GM18867 (cell line): ENCODE results near the gene PDE11A.

Experiments
- ATAC-seq: cut with Tn5 transposase; IDR thresholded peaks from one replicate; pipeline ENCODE4 v1.9.1; 2021; ENCODE audit warnings: mild to moderate bottlenecking, moderate library complexity; ENCODE audit not compliant: unreplicated experiment

PDE11A gene

DNA sequence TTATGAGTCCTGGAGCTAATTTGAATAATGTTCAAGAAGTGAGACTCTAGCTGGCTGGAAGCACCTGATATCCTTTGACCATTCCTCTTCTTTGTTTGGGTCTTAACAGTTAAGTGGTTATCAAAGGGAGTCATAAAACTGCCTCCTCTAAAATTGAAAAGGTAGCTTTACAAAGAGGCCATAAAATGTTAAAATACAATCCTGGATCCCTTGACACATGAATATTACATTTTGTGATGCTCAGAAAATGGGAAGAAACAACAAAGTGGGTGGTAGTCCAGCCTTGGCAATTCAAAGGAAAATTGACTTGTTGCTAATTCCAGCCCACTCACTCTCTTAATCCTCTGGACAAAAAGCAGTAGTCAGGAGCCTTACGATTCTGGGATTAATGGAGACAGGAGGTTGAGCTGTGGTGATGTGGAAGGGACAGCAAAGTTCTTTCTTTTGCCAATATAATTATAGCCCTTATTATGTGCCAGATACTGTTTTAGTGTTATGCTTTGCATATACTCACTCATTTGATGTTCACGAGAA is 339.2 kb downstream of the PDE11A start:
- ATAC-seq, result no peak

DNA sequence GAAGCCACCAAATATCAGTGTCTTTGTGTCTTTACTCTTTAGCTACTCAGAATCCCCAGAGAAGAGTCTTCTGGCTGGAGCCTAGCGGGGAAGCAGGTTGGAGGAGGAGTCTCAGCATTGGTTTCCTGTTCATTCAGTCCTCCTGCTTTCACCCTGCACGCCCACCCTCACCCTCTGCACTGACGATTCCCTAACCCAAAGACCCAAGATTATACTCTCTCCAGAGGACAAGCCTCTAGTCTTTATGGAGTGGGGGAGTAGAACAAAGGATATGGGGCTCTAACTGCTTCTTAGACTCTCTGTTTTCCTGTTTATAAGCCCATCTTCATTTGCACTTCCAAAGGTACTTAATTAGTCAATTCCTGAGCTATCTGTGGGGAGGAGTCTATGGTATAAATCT is 341.2 kb downstream of the PDE11A start:
- ATAC-seq, result no peak

DNA sequence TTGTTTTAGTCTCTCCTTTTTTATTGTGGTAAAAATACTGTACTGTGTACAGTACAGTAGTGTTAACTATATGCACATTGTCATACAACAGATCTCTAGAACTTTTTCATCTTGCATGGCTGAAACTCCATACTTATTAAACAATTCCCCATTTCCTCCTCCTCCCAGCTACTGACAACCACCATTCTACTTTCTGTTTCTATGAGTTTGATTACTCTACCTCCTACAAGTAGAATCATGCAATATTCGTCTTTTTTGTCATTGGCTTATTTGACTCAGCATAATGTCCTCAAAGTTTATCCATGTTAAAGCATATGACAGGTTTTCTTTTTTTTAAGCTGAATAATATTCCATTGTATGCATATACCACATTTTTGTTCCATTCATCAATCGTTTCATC is 341.8 kb downstream of the PDE11A start:
- no peak for ATAC-seq

DNA sequence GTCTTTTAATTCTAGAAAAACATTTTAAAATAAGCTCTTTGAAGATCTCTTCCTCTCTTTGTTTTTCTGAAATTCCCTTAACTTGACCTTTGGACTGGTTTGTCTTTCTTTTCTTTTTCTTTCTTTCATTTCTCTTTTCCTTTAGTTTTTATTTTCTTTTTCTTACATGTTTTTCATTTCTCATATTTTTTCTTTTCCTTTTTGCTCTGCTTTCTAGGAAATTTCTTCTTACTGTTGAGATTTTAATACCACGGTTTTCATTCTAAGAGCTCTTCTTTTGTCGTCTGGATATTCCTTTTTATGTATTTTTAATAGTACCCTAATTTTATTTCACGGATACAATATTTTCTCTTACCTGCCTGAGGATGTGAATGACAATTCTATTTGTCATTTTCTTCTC is 342.2 kb downstream of the PDE11A start:
- ATAC-seq, result no peak

DNA sequence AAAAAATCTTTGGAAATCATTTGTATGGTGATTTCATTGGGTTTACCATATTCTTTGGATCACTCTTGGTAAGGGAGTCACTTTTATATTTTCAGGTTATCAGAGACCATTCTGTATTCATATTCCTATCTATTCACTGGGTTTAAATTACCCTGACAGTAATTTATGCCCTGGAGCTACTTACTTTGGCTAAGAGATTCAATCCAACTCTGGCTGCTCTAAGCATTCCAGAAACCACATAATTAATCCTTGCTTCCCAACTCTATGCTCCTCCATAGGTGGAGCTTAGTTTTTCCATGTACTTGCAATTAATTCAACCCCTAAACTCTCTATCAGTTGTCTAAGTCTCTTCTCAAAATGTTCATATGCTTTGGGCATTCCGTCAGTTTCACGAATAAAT is 343.7 kb downstream of the PDE11A start:
- ATAC-seq, result no peak

DNA sequence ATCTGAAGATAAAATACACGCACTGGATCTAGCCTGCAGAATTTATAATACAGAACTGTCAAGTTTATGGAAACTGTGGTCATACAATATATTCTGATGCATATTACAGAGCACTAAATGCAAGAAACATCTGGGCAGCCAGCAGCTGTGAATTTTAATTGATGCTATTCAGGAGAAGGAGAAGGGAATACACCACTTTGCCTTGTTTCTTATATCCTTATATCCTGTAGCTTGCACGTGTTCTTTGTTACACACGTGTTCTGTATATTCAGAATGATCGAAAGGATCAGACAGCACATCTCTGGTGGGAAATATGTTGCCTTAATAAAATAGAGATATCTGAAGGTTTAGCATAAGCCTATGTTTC is 344.2 kb downstream of the PDE11A start:
- ATAC-seq, result no peak

DNA sequence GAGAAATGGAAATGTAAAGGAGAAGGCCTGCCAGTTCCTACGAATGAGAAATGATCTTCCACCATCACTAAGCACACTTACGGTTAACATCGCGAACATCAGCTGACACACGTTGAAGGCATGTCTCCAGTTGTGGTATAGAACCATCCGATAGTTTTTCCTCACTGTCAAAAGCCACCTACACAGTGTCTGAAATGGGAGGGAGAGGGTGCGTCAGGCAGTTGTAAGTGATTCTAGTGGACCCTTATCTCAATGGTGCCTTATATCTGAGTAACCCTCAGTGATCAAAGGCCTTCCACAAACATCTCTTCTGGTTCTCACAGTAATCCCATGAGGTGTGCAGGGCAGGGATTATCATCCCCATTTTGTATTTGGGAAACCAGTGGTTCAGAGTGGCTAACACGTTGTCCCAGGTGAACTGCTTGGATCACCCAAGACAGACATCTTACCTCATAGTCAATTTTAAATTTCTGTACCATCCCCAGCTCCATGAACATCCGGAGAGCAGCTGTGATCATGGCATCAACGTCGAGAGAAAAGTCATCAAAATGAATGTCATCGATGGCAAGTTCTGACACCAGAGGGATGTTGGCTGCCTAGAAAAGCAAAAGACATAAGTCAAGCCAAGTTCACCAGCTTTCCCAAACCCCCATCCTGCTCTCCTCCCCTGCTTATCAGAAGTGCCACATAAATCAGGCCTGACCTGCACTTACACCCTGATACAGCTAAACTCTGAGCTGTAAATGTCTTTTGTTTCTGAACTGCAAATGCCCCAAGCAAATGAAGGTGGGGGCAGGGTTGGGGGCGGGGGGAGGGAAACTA is 344.8 kb downstream of the PDE11A start:
- no peak for ATAC-seq

DNA sequence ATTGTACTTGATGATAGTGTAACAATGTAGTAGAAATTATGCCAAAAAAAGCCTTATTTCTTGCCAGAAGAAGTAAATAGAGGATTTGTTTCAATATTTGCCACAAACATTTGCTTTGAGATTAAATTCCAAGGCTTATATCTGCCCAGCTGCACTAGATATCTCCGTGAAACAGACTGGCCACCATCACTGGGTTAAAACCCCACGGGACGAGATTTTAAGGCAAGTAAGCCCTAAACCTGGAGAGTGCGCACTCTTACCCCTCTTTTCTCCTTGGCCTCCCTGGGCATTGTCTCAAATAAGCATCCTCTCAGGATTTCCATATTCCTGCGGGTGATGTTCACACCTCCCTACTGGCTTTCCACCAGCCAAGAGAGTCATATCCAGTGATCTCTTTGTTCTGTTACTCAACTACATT is 345.6 kb downstream of the PDE11A start:
- no peak for ATAC-seq

DNA sequence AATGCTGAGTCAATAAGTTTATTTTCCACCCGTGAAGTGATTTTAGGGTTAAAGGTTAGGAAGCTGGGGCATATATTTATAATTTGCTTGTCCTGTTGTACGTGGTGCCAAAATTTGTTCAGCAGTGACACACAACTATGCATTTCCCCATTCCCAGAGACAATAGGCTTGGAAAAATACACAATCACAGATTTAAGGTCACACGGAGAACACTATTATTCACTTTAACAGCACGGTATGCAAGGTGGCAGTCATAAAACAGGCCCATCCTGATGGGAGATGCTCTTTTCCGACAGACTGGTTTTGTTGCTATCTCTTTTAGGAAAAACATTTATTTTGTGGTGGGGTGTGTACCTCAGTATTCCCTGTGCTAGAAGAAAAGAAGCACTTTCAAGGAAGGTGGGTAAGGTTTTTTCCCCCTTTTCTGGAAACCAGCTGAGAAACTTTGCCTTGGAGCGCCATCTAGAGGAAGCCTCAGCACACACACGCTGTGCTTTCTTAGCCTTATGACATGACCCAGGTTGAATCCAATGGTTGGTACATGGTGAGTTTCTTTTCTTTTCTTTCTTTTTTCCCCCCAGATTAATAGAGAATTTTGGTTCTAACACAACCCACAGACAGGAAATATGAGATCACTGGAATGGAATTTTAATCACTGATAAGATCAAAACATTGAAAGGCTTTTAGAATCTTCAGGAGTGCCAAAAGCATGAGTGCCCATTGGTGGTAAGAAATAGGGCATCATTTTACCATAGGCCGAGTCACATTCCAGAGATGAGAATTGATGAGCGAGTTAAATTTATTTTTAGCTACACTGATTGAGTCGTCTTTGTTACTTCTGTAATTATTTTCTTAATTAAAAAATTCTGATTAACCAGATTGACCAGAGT is 347.9 kb downstream of the PDE11A start:
- peak; percentile 73 for ATAC-seq

DNA sequence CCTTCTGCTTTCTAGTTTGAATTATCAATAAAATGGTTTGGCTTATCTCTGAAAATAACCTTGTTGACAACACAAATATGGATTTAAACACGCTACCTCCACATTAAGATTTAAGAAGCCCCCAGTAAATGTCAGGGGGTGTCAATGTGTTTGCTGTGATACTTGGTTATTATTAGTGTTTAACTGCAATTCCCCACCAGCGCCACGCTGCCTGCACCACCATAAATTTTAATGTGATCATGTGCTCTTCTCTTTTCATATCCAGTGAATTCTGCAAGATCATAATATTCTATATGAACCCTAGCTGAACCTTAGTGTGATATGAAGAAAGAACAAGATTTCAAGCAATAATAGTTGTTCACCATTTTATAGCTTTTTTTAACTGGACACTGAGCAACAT is 349.3 kb downstream of the PDE11A start:
- ATAC-seq, result no peak

DNA sequence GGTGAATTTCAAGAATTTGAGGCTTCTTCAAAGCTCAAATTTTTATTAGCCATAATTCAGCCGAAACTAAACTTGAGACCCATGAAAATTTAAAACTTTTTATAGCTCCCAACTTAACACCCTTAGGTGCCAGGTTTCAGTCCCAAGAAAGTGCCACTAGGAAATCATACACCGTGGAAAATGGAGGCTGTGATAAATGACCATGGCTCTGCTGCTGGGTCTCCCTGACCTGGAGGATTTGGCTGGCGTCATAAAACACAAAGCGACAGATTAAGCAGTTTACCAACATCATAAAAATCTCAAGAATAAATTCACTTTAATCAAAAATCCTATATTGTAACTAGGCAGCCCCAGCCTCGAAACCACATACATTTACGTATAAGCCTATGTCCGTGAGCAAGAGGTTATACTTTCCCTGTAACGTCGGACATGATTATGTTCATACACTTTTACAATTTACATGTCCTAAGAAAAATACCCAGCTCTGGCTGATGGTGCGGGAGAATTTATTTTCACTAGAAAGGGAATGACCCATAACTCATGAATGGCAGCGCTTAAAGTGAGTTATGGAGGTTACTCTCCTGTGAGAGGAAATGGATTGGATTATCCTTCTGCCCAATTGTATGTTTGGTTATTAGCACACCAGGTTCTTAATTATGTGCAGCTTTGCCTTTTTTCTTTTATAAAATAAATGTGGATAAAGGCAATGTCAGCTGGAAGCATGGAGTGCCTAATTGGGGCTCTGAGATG is 350.6 kb downstream of the PDE11A start:
- ATAC-seq, result no peak

DNA sequence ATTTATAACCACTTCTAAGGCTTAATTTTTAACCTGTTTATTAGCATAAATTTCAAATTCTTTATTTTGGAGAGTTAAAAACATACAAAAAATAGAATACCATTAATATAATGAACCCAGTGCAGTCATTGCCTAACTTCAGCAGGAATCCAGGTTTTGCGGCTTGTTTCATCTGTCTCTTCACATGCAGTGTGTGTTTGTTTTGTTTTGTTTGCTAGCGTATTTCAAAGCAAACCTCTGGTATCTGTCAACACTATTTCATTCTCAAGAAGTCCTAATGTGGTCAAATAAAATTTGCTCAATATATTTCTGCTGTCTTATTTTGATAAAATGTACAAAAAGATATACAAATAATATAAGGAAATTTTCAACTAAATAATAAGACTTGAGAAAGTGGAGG is 351.5 kb downstream of the PDE11A start:
- no peak for ATAC-seq

DNA sequence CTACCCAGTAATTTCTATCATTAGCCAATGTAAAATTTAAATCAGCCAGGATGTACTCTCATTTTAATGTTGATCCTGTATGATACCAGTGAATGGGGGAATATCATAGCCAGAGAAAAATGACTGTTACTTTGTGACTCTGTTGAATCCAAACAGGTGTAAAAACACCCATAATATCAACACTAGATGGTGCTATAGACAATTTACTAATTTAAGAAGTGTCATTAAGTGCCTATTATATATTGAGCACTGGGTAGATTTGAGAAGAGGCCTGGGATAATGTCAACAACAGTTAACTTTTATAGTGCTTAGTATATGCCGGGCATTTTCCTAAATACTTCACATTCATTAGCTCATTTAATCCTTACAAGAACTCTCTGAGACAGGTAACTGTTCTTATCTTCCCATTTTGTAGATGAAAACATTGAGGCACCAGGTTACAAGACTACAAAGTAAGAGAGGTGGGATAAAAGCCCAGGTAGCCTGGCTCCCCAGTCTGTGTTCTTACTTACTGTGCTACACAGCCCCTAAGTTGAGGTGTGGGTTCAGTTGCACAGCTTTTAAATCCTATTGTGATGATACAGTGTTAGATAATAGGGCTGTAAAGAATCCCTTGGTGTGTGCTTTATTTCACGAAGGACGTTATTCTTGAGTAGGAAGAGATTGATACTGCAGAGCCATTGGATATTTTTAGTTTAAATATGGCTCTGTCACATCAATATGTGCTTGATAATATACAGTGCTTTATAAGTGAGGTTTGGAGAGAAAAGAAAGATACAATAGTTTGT is 354.6 kb downstream of the PDE11A start:
- ATAC-seq, result no peak

DNA sequence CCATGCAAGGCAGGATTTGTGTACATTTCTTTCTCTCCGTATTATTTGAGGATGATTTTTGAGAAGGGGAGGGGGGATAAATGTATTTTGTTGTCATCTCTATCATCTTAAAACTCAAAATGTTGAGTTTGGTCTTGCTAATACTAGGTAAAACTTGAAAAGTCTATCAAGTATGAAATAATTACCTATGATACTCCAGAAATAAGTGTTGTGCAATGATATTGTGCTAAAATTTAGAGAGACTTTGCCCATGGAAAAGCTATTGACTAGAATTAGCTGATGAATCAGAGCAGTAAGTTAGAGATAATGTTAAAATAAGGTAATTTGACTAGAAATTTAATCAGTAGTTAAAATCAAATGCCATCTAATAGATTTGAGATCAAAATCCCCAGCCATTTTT is 356.1 kb downstream of the PDE11A start:
- ATAC-seq, result no peak

DNA sequence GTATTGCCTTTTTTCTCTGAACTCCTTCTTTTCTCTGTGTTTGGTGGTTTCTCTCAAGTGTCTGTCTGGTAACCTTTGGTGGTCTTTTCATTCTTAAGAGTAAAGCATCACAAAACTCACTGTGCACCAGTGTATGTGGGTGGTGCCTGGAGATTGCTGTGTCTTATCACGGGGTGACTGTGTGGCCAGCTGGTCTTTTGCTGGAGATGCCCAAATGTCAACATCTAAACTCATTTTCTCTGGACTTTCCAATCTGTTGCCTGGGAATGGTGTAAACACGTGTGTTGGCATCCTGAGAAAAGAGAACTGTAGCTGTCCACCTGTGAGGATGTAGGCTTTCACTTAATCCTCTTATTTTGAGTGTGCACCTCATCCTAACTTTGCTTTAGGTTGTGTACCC is 356.8 kb downstream of the PDE11A start:
- ATAC-seq, result no peak

DNA sequence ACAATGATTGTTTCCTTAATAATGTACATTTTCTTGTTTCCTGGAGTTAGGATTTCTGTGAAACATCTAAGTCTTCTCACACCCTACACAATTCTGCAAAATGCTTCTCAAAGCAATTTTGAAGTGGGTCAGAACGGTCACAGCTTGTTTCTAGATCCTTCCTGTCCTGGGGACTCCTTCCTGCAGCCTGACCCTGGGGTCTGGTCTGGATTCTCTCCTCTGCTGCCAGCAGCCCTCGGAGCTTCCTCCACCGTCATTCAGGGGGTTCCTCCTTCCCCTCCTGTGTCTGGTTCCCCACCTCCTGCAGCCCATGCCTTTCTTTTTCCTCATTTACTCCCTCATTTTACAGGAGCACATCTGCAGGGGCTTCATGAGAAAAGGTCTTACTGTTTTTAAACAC is 357.9 kb downstream of the PDE11A start:
- no peak for ATAC-seq

DNA sequence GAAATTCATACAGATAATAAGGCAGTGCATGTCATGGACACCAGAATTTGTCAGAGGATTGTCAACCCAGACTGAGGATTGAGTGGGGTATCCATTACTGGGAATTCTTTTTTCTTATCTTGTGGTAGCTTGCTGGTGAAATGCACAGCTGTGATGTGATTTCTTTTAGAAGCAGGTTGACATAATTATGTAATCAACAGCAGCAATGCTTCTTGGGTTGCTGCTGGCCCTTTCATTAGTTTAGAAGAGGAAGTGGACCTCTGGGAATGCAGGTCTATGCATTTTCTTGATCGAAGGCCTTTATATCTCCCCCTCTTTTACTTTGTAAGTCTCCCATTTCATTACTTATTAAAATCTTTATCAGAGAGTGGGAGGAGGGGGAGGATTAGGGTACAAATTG is 360.1 kb downstream of the PDE11A start:
- ATAC-seq, result no peak

DNA sequence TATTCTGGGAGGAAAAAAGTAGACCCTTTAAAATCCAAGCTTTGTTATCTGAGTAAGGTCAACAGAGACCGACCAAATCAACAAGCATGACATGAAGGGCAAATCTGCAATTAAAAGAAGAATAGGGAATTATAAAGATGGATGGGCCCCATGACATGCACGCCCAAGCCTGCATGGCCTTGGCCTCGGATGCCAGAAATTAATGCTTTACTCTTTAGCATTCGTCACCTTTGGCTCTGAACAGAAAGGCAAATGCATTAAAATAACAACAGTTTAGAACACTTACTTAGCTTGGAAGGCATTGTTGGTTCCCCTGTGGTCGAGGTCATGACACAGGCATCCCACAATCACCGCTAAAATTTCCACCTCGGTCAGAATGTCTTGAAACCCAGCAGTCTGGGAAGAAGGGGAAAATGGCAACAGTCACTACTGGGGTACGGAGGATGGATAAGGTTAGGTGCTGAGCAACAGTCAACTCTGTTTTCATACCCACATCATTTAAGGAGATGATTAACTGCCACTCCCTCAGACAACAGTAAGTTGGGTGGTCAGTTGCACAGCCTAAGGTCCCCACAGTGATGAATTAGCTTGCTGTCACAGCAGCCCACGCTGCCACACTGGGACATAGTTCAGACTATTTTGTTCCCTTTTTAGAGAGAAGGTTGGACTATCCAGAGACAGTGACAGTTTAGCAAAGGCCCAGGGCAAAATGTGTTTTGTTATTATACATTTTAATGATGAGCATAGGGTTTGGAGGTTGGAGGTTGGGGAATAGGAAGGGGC is 360.9 kb downstream of the PDE11A start:
- no peak for ATAC-seq

DNA sequence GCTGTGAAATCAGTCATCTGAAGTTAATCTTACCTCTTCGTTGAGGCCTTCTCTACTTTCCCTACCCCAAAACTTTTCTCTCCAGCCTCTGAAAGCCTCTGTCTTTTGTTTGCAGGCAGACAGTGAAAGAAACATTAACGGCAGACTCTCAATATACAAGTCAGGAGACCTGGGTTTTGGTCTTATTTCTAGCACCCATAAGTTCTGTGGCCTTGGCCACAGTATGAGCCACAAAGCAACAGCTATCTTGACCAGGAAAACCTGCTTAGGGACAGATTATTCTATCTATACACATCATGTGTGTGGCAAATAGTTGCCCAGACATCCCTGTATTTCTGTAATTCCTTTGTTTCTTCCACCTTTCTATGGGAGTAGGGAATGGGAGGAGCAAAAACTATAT is 361.7 kb downstream of the PDE11A start:
- no peak for ATAC-seq

DNA sequence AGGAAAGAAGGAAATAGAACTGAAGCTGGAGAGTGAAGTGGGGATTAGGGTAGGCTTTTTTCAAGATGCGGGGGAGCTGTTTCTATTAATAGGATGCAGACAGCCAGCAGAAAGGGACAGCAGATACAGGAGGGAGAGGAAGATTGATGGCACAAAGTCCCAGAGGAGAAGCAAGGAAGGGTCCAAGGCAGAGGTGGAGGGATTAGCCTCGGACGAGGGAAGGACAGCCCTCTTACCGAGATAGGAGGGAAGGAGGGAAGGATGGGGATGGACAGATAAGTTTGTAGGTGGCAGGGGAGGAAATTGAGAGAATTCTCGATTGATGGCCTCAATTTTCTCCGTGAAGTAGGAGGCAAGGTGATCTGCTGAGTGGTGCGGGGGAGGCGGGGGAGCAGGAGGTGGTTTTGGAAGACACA is 362.6 kb downstream of the PDE11A start:
- ATAC-seq, result no peak
